MCF 10A (cell line): ENCODE data around the gene PEMT. TPM values are rescaled to one million over a fixed set of nuclear protein-coding genes. Genes with fewer than 3 reads are reported as not detected.

Source experiments
- BruUV-seq: library from RNA; stranded (reverse); fragments of 400-500 nt; replicated peaks from 2 replicates; lab custom pipeline; 2021; lab: Mats Ljungman, UMichigan
- CTCF ChIA-PET: fragments of 300-600 bp; sonication (Branson Sonifier 250); formaldehyde crosslinking; extraction: SDS; loops from one replicate; lab custom pipeline; 2021; ENCODE audit warnings: antibody characterized with exemption, inconsistent platforms; lab: Yijun Ruan, JAX
- POLR2A ChIA-PET: fragments of 300-600, 350-650 bp; sonication (Branson Sonifier 250); formaldehyde crosslinking; extraction: SDS; loops from one replicate; lab custom pipeline; 2020; ENCODE audit warnings: antibody characterized with exemption, inconsistent platforms; lab: Yijun Ruan, JAX
- DNase-seq: peaks from one replicate; pipeline ENCODE4 v3.0.0-alpha.2; 2018; ENCODE audit not compliant: unreplicated experiment
- H3K27ac Mint-ChIP-seq: one replicate; pipeline ENCODE4 v1.8.0; 2022; ENCODE audit warnings: mild to moderate bottlenecking, low read depth, mixed read lengths; ENCODE audit not compliant: unreplicated experiment
- H3K27me3 Mint-ChIP-seq: one replicate; pipeline ENCODE4 v1.8.0; 2022; ENCODE audit warnings: mixed read lengths; ENCODE audit not compliant: insufficient read depth, unreplicated experiment
- H3K36me3 Mint-ChIP-seq: one replicate; pipeline ENCODE4 v1.8.0; 2022; ENCODE audit warnings: mild to moderate bottlenecking, moderate library complexity, mixed read lengths; ENCODE audit not compliant: insufficient read depth, unreplicated experiment
- H3K4me1 Mint-ChIP-seq: one replicate; pipeline ENCODE4 v1.8.0; 2022; ENCODE audit warnings: mixed read lengths; ENCODE audit not compliant: insufficient read depth, unreplicated experiment
- H3K4me3 Mint-ChIP-seq: one replicate; pipeline ENCODE4 v1.8.0; 2022; ENCODE audit warnings: mild to moderate bottlenecking, moderate library complexity, mixed read lengths; ENCODE audit not compliant: unreplicated experiment
- H3K9me3 Mint-ChIP-seq: one replicate; pipeline ENCODE4 v1.8.0; 2022; ENCODE audit warnings: mixed read lengths; ENCODE audit not compliant: unreplicated experiment
- intact Hi-C: fragments of 100-400 bp; cut with micrococcal nuclease; formaldehyde crosslinking; loops from 2 replicates; pipeline ENCODE4 v1.14.1; 2022
- total RNA-seq: library from RNA; stranded (reverse); gene quantifications from 2 replicates; pipeline ENCODE4 v1.2.3, GENCODE V29; 2022
- TF ChIP-seq, protein P1 (sequence below): fragments of 200-600 bp; IDR thresholded peaks from one replicate; pipeline ENCODE4 v1.8.0; 2022; ENCODE audit warnings: antibody characterized with exemption, mild to moderate bottlenecking; ENCODE audit not compliant: unreplicated experiment

PEMT gene
- total RNA-seq, 1 experiment from 2014 or later = 49.8 TPM

DNA sequence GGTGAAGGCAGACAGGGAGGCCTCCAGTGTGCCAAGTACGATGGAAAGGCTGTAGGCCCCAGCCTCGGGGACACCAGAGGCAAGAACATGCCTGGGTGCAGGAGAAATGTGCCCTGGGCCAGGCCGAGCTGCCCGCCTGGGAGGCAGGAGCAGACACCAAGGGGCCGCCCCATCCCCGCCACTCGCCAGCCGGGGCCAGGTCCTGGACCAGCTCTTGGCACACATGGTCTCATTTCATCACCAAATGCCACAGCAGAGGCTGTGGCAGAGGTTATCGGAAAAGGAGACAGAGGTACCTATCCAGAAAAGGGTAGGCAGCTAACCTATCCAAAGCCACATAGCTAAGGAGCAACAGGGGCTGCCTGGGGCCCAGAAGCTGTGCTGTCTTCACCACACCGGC is 31.3 kb downstream of the PEMT start:
- TF ChIP-seq, protein P1, sequence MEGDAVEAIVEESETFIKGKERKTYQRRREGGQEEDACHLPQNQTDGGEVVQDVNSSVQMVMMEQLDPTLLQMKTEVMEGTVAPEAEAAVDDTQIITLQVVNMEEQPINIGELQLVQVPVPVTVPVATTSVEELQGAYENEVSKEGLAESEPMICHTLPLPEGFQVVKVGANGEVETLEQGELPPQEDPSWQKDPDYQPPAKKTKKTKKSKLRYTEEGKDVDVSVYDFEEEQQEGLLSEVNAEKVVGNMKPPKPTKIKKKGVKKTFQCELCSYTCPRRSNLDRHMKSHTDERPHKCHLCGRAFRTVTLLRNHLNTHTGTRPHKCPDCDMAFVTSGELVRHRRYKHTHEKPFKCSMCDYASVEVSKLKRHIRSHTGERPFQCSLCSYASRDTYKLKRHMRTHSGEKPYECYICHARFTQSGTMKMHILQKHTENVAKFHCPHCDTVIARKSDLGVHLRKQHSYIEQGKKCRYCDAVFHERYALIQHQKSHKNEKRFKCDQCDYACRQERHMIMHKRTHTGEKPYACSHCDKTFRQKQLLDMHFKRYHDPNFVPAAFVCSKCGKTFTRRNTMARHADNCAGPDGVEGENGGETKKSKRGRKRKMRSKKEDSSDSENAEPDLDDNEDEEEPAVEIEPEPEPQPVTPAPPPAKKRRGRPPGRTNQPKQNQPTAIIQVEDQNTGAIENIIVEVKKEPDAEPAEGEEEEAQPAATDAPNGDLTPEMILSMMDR = no peak
- ChIA-PET CTCF (no interaction called here), POLR2A (no interaction called here)
- intact Hi-C loops = no loop called here
- Mint-ChIP-seq H3K36me3 (peaks cover 5% of the 10 kb centered on the region), H3K27me3 (no peaks in the 10 kb centered on the region), H3K27ac (no peak overlapping the region), H3K4me1 (no peaks in the 10 kb centered on the region), H3K4me3 (no peak overlapping the region), H3K9me3 (no peaks in the 10 kb centered on the region)
- DNase-seq = no peak
- no TSS peak for BruUV-seq

DNA sequence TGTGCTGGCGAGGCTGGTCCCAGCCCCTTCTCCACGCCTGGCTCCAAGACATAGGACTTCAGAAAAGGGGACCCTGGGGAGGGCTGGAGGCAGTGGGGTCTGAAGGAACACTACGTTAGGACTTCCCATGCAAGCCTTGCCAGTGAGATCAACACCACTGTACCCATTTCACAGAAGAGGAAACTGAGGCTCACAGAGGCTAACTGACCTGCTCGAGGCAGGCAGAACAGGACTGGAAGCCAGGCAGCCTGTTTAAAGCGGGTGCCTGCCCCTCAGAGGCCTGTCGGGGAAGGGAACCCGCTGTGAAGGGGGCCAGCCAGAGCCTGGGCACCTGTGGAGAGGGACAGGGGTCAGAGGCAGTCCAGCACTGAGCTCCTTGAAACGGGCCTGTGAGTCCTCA is 32.3 kb downstream of the PEMT start:
- CTCF ChIA-PET = interaction anchor here (0.9 to 1.1 kb wide), 2 partner anchors 10 to 55 kb away, joined by 3 read pairs; no protein-coding TSS in a partner anchor
- no TSS peak for BruUV-seq

DNA sequence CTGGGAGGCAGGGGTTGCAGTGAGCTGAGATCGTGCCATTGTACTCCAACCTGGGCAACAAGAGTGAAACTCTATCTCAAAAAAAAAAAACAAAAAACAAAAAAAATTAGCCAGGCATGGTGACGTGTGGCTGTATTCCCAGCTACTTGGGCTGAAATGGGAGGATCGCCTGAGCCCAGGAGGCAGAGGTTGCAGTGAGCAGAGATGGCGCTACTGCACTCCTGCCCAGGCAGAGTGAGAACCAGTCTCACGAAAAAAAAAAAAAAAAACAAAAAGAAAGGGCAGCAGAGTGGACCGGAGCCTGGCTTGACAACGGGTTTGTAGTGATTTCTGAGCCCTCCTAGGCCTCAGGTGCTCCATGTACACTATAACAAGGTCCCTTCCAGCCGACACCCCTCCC is 33.1 kb downstream of the PEMT start:
- ChIA-PET POLR2A (no interaction called here), CTCF (interaction anchor here (0.7 to 1.7 kb wide), 3 partner anchors 35 to 61 kb away, joined by 3 to 6 read pairs (median 5); no protein-coding TSS in a partner anchor)
- no TSS peak for BruUV-seq
- DNase-seq = no peak
- Mint-ChIP-seq H3K9me3 (no peaks in the 10 kb centered on the region), H3K36me3 (peaks cover 5% of the 10 kb centered on the region), H3K4me3 (no peak overlapping the region), H3K4me1 (no peaks in the 10 kb centered on the region), H3K27ac (no peak overlapping the region), H3K27me3 (no peaks in the 10 kb centered on the region)
- TF ChIP-seq, protein P1 = no peak
- intact Hi-C loops = no loop called here

More for the DNA sequence above, 32.3 kb downstream of the PEMT start:
- DNase-seq = no peak
- TF ChIP-seq, protein P1 = no peak
- Mint-ChIP-seq H3K4me1 (no peaks in the 10 kb centered on the region), H3K27me3 (no peaks in the 10 kb centered on the region), H3K9me3 (no peaks in the 10 kb centered on the region), H3K36me3 (peaks cover 5% of the 10 kb centered on the region), H3K27ac (no peak overlapping the region), H3K4me3 (no peak overlapping the region)
- POLR2A ChIA-PET = no interaction called here
- intact Hi-C loops = no loop called here

DNA sequence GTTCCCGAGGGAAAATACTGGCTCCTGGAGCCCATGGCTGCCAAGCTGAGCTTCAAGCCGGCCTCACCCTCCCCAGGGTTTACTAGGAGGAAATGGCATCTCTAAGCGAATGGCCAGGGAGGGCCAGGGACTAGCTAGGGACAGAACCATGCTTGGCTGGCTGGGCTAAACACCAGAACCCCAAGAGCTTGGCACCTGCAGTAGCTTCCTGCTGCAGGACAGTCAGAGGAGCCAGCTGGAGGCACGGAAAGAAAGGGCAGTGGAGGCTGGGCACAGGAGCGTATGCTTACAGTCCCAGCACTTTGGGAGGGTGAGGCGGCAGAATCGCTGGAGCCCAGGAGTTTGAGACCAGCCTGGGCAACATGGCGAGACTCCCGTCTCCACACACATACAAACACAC is 33.7 kb downstream of the PEMT start:
- ChIA-PET CTCF (interaction anchor here (0.6 to 1.7 kb wide), 4 partner anchors 36 to 86 kb away, joined by 3 to 6 read pairs (median 4); no protein-coding TSS in a partner anchor), POLR2A (no interaction called here)
- TF ChIP-seq, protein P1 = no peak

More for the DNA sequence above, 33.7 kb downstream of the PEMT start:
- Mint-ChIP-seq H3K36me3 (peaks cover 5% of the 10 kb centered on the region), H3K4me1 (no peaks in the 10 kb centered on the region), H3K9me3 (no peaks in the 10 kb centered on the region), H3K27ac (no peak overlapping the region), H3K27me3 (no peaks in the 10 kb centered on the region), H3K4me3 (no peak overlapping the region)
- intact Hi-C loops = no loop called here
- BruUV-seq = no TSS peak
- no peak for DNase-seq
